Keratinocyte (primary cell): ENCODE measurements around the gene UGT3A1. TPM values are rescaled to one million over a fixed set of nuclear protein-coding genes. Genes with fewer than 3 reads are reported as not detected.

ENCODE experiments used
- DNase-seq: peaks from one replicate; pipeline ENCODE4 v3.0.0-alpha.2; 2011; ENCODE audit warnings: low read depth, missing footprints, low spot score
- FAIRE-seq: peaks from 2 replicates; lab custom pipeline; 2011; peaks lifted over from hg19 to GRCh38; lab: Jason Lieb, UNC
- H2AFZ ChIP-seq: 2 replicates; pipeline ENCODE4 v1.6.0; 2012; ENCODE audit warnings: low read length, control low read depth, inconsistent platforms; ENCODE audit not compliant: control insufficient read depth
- H3K27ac ChIP-seq: 2 replicates; pipeline ENCODE4 v1.5.1; 2011; ENCODE audit warnings: low read length; ENCODE audit not compliant: control insufficient read depth, insufficient read depth
- H3K27me3 ChIP-seq: 3 replicates; pipeline ENCODE4 v1.6.0; 2011; ENCODE audit warnings: low read length; ENCODE audit not compliant: control insufficient read depth, insufficient read depth; ENCODE audit errors: extremely low read depth
- H3K36me3 ChIP-seq, 2 experiments: 2 replicates in 1 of 2; 3 replicates in 1 of 2; pipeline ENCODE4 v1.5.1; 2011; ENCODE audit warnings: low read length in 2 of 2, mild to moderate bottlenecking in 1 of 2; ENCODE audit not compliant: control insufficient read depth in 2 of 2, insufficient read depth in 2 of 2; ENCODE audit errors: extremely low read depth in 1 of 2
- H3K4me1 ChIP-seq: 3 replicates; pipeline ENCODE4 v1.5.1; 2011; ENCODE audit warnings: low read length; ENCODE audit not compliant: control insufficient read depth, insufficient read depth; ENCODE audit errors: extremely low read depth
- H3K4me2 ChIP-seq: 3 replicates; pipeline ENCODE4 v1.6.0; 2011; ENCODE audit warnings: low read depth, low read length; ENCODE audit not compliant: control insufficient read depth, insufficient read depth; ENCODE audit errors: extremely low read depth
- H3K4me3 ChIP-seq, 3 experiments: fragments of 200-600 bp in 1 of 3; sonication (generic) in 1 of 3; 2 replicates in 2 of 3; 3 replicates in 1 of 3; pipeline ENCODE4 v1.5.1; 2011 to 2016; ENCODE audit warnings: low read length in 3 of 3, mild to moderate bottlenecking in 3 of 3, control low read depth in 2 of 3, inconsistent platforms in 1 of 3, low read depth in 1 of 3, mixed read lengths in 1 of 3, mixed run types in 1 of 3, moderate library complexity in 1 of 3; ENCODE audit not compliant: control insufficient read depth in 2 of 3, insufficient read depth in 2 of 3; ENCODE audit errors: extremely low read depth in 1 of 3
- H3K79me2 ChIP-seq: 2 replicates; pipeline ENCODE4 v1.6.0; 2012; ENCODE audit warnings: low read length; ENCODE audit not compliant: control insufficient read depth, insufficient read depth
- H3K9ac ChIP-seq: 3 replicates; pipeline ENCODE4 v1.6.0; 2011; ENCODE audit warnings: low read length; ENCODE audit not compliant: control insufficient read depth, insufficient read depth; ENCODE audit errors: extremely low read depth
- H3K9me1 ChIP-seq: 3 replicates; pipeline ENCODE4 v1.6.0; 2011; ENCODE audit warnings: low read length; ENCODE audit not compliant: control insufficient read depth, insufficient read depth; ENCODE audit errors: extremely low read depth
- H3K9me3 ChIP-seq: 2 replicates; pipeline ENCODE4 v1.5.1; 2012; ENCODE audit warnings: low read depth, low read length; ENCODE audit not compliant: control insufficient read depth
- H4K20me1 ChIP-seq: 3 replicates; pipeline ENCODE4 v1.6.0; 2011; ENCODE audit warnings: low read length; ENCODE audit not compliant: control insufficient read depth, insufficient read depth; ENCODE audit errors: extremely low read depth
- EZH2 ChIP-seq: IDR thresholded peaks from one replicate; pipeline ENCODE4 v1.6.1; 2012; ENCODE audit warnings: inconsistent platforms, mild to moderate bottlenecking, low read length, moderate library complexity
- dilution Hi-C: fragments of 300-500 bp; cut with MboI; formaldehyde crosslinking; loops from one replicate; pipeline ENCODE4 v1.7.0; 2020; ENCODE audit warnings: low sequenced_read_pairs; ENCODE audit not compliant: extremely low pct_ligation_motif_present
- polyA plus RNA-seq, 5 experiments: library from polyadenylated mRNA; depleted of rRNA in 3 of 5; stranded (reverse) in 3 of 5; stranded (forward) in 1 of 5; unstranded in 1 of 5; fragments of >200 nt; gene quantifications; 1 replicate in 1 of 5; 2 replicates in 3 of 5; 3 replicates in 1 of 5; pipeline versions ENCODE4 v1.2.1 to v1.2.3, GENCODE V29; 2011 to 2012; ENCODE audit warnings: missing spikeins in 2 of 5, low read depth in 1 of 5, low replicate concordance in 1 of 5
- TF ChIP-seq, protein P1 (sequence below), 3 experiments: IDR thresholded peaks in 1 of 3; conservative IDR thresholded peaks in 1 of 3; optimal IDR thresholded peaks in 1 of 3; 2 replicates in 2 of 3; 3 replicates in 1 of 3; pipeline versions ENCODE3 to v1.5.1; 2011; ENCODE audit warnings: low read length in 3 of 3, mild to moderate bottlenecking in 3 of 3, moderate library complexity in 2 of 3, control low read depth in 1 of 3, inconsistent platforms in 1 of 3; ENCODE audit not compliant: insufficient read depth in 2 of 3; ENCODE audit errors: extremely low read depth in 1 of 3

The UGT3A1 gene
- polyA plus RNA-seq, 1 donor (not counting 4 experiments of a cell fraction or from before 2014, with no cell fraction given): not detected

DNA sequence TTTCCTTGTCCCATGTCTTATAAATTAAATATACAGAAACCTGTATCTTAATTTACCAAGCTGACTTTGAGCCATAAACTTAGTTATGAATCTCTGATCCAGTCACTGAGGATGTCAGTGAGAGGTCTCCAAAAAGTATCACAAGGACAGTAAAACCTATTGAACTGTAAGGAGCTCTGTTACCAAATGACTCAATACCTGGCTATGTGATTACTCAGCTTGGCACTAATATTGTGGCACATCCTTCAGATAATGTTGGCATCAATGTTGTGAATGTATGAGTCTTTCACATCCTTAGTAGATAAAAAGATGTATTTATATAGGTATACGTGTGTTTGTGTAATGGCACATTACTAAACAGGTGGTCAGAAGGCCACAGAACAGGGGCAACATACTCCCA lies 34.8 kb downstream of the UGT3A1 start:
- Histone ChIP-seq H3K36me3 (no peaks in the 10 kb centered on the region), H3K27ac (no peak overlapping the region), H4K20me1 (no peaks in the 10 kb centered on the region), H3K4me1 (no peaks in the 10 kb centered on the region), H3K79me2 (no peaks in the 10 kb centered on the region), H2AFZ (no peak overlapping the region), H3K4me2 (no peak overlapping the region), H3K9me1 (no peaks in the 10 kb centered on the region), H3K27me3 (peaks cover 6% of the 10 kb centered on the region), H3K9me3 (no peaks in the 10 kb centered on the region), H3K9ac (no peak overlapping the region), H3K4me3 (no peak overlapping the region)
- DNase-seq (no peak), FAIRE-seq (no peak)
- TF ChIP-seq, protein P1, sequence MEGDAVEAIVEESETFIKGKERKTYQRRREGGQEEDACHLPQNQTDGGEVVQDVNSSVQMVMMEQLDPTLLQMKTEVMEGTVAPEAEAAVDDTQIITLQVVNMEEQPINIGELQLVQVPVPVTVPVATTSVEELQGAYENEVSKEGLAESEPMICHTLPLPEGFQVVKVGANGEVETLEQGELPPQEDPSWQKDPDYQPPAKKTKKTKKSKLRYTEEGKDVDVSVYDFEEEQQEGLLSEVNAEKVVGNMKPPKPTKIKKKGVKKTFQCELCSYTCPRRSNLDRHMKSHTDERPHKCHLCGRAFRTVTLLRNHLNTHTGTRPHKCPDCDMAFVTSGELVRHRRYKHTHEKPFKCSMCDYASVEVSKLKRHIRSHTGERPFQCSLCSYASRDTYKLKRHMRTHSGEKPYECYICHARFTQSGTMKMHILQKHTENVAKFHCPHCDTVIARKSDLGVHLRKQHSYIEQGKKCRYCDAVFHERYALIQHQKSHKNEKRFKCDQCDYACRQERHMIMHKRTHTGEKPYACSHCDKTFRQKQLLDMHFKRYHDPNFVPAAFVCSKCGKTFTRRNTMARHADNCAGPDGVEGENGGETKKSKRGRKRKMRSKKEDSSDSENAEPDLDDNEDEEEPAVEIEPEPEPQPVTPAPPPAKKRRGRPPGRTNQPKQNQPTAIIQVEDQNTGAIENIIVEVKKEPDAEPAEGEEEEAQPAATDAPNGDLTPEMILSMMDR (optimal IDR thresholded peaks at IDR 0.05 in 1 of 3, IDR thresholded peaks at IDR 0.05 in 1 of 3, conservative IDR thresholded peaks at IDR 0.05 in 1 of 3; ENCODE audit: extremely low read depth in 1 of 3, insufficient read depth in 2 of 3, low read length in 3 of 3): no peak
- TF ChIP-seq EZH2: no peak
- dilution Hi-C loops: no loop called here

DNA sequence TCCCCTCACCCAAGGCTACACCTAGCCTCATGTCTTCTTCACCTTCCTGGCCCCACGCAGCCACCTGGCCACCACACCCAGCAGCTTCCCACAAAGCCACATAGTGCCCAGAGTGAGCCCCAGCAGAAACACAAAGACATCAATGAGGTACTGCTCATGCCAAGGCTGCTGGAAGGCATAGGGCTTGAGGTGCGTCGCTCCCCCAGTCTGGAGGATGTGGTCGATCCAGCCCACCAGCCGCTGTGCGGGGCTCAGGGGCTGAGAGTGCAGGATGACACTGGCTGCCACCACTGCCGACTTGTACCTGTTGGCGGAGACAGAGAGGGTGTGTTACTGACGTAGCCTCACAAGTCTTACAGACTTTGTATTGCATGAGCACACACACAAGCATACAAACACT lies 37.0 kb downstream of the UGT3A1 start:
- dilution Hi-C loops: no loop called here
- Histone ChIP-seq H3K9ac (no peak overlapping the region), H3K36me3 (no peaks in the 10 kb centered on the region), H3K4me3 (no peak overlapping the region), H3K9me3 (no peaks in the 10 kb centered on the region), H3K4me1 (no peaks in the 10 kb centered on the region), H3K4me2 (no peak overlapping the region), H3K27ac (no peak overlapping the region), H3K27me3 (peaks cover 6% of the 10 kb centered on the region), H3K9me1 (no peaks in the 10 kb centered on the region), H4K20me1 (no peaks in the 10 kb centered on the region), H3K79me2 (no peaks in the 10 kb centered on the region), H2AFZ (no peak overlapping the region)
- no peak for TF ChIP-seq EZH2
- TF ChIP-seq, protein P1 (optimal IDR thresholded peaks at IDR 0.05 in 1 of 3, IDR thresholded peaks at IDR 0.05 in 1 of 3, conservative IDR thresholded peaks at IDR 0.05 in 1 of 3; ENCODE audit: extremely low read depth in 1 of 3, insufficient read depth in 2 of 3, low read length in 3 of 3): no peak
- DNase-seq (no peak), FAIRE-seq (no peak)
